H1 (cell line): Measurements from ENCODE around the gene GALNTL6. TPM values are rescaled to one million over a fixed set of nuclear protein-coding genes. Genes with fewer than 3 reads are reported as not detected.

Experiments used
- CTCF ChIA-PET: fragments of 300-600 bp; sonication (Branson Sonifier 250); formaldehyde crosslinking; loops from one replicate; lab custom pipeline; 2021; ENCODE audit not compliant: partially characterized antibody; lab: Charles Lee
- POLR2A ChIA-PET: fragments of 300-600 bp; sonication (Branson Sonifier 250); formaldehyde crosslinking; loops from one replicate; lab custom pipeline; 2021; ENCODE audit warnings: inconsistent platforms; ENCODE audit not compliant: partially characterized antibody; lab: Charles Lee
- DNase-seq, 2 experiments: peaks; one replicate each; pipeline versions ENCODE4 v3.0.0 to v3.0.0-alpha.2; 2010 to 2022; ENCODE audit warnings: low spot score in 2 of 2, low read depth in 1 of 2, mixed read lengths in 1 of 2
- FAIRE-seq: peaks from 2 replicates; lab custom pipeline; 2011; peaks lifted over from hg19 to GRCh38; lab: Jason Lieb, UNC
- H2AFZ ChIP-seq: 2 replicates; pipeline ENCODE4 v1.8.1; 2012; ENCODE audit warnings: low read length, inconsistent platforms
- H2AK5ac ChIP-seq: 2 replicates; pipeline ENCODE4 v1.6.1; 2013; ENCODE audit warnings: low read depth, low read length
- H2BK120ac ChIP-seq: replicated peaks from 2 replicates; pipeline ENCODE3; 2013; ENCODE audit warnings: low read depth, low read length, inconsistent platforms
- H2BK12ac ChIP-seq: 2 replicates; pipeline ENCODE4 v1.6.1; 2013; ENCODE audit warnings: low read depth, low read length
- H2BK15ac ChIP-seq: 2 replicates; pipeline ENCODE4 v1.6.1; 2013; ENCODE audit warnings: low read length
- H2BK20ac ChIP-seq: 2 replicates; pipeline ENCODE4 v1.6.1; 2013; ENCODE audit warnings: low read length
- H2BK5ac ChIP-seq: 2 replicates; pipeline ENCODE4 v1.6.1; 2013; ENCODE audit warnings: low read depth, low read length
- H3K14ac ChIP-seq: 2 replicates; pipeline ENCODE4 v1.6.1; 2013; ENCODE audit warnings: inconsistent platforms; ENCODE audit not compliant: insufficient read length
- H3K18ac ChIP-seq: 2 replicates; pipeline ENCODE4 v1.6.1; 2013; ENCODE audit warnings: low read length; ENCODE audit errors: extremely low read depth
- H3K23ac ChIP-seq: 2 replicates; pipeline ENCODE4 v1.6.1; 2013; ENCODE audit warnings: inconsistent platforms; ENCODE audit not compliant: insufficient read length
- H3K23me2 ChIP-seq: 2 replicates; pipeline ENCODE4 v1.6.1; 2013; ENCODE audit warnings: low read depth, low read length
- H3K27ac ChIP-seq: 2 replicates; pipeline ENCODE4 v1.6.1; 2011; ENCODE audit warnings: low read depth, low read length, inconsistent platforms
- H3K27me3 ChIP-seq, 4 experiments: replicated peaks in 1 of 4; 1 replicate in 1 of 4; 2 replicates in 3 of 4; pipeline versions ENCODE4 v1.6.1 to v1.8.1; 2011 to 2013; ENCODE audit warnings: low read length in 3 of 4, mild to moderate bottlenecking in 3 of 4, inconsistent platforms in 2 of 4, mixed read lengths in 2 of 4, moderate library complexity in 1 of 4; ENCODE audit not compliant: control insufficient read depth in 3 of 4, insufficient read depth in 3 of 4; ENCODE audit errors: extremely low read depth in 1 of 4
- H3K36me3 ChIP-seq, 4 experiments: 2 replicates each; pipeline versions ENCODE4 v1.6.1 to v1.8.1; 2011 to 2013; ENCODE audit warnings: mild to moderate bottlenecking in 4 of 4, low read length in 3 of 4, moderate library complexity in 2 of 4, control low read depth in 1 of 4, inconsistent platforms in 1 of 4; ENCODE audit not compliant: insufficient read depth in 4 of 4, control insufficient read depth in 2 of 4
- H3K4ac ChIP-seq: replicated peaks from 2 replicates; pipeline ENCODE3; 2013; ENCODE audit warnings: low read length, low read depth, mixed read lengths, inconsistent platforms; ENCODE audit not compliant: insufficient read length
- H3K4me1 ChIP-seq, 4 experiments: replicated peaks in 1 of 4; 1 replicate in 1 of 4; 2 replicates in 3 of 4; pipeline versions ENCODE4 v1.6.1 to v1.8.1; 2011 to 2013; ENCODE audit warnings: low read length in 3 of 4, inconsistent platforms in 2 of 4, mixed read lengths in 1 of 4; ENCODE audit not compliant: insufficient read depth in 4 of 4, control insufficient read depth in 3 of 4
- H3K4me2 ChIP-seq, 2 experiments: 2 replicates each; pipeline versions ENCODE4 v1.6.1 to v1.8.1; 2011 to 2013; ENCODE audit warnings: low read depth in 2 of 2, low read length in 2 of 2, control low read depth in 1 of 2, inconsistent platforms in 1 of 2, mild to moderate bottlenecking in 1 of 2; ENCODE audit not compliant: insufficient read depth in 1 of 2
- H3K4me3 ChIP-seq, 4 experiments: fragments of 200-600, 300-600 bp in 1 of 4; sonication (generic), shearing (Covaris generic), sonication (Bioruptor Twin) in 1 of 4; 2 replicates each; pipeline versions ENCODE4 v1.5.1 to v1.8.1; 2011 to 2016; ENCODE audit warnings: low read length in 4 of 4, low read depth in 3 of 4, control low read depth in 2 of 4, inconsistent platforms in 2 of 4, mild to moderate bottlenecking in 2 of 4, mixed read lengths in 1 of 4, moderate library complexity in 1 of 4; ENCODE audit not compliant: insufficient read depth in 2 of 4; ENCODE audit errors: extremely low read depth in 1 of 4
- H3K56ac ChIP-seq: replicated peaks from 2 replicates; pipeline ENCODE3; 2013; ENCODE audit warnings: low read depth, mild to moderate bottlenecking, mixed read lengths, low read length, inconsistent platforms; ENCODE audit not compliant: insufficient read length
- H3K79me1 ChIP-seq: 2 replicates; pipeline ENCODE4 v1.6.1; 2013; ENCODE audit warnings: low read depth, low read length, control low read depth
- H3K79me2 ChIP-seq, 2 experiments: 2 replicates each; pipeline versions ENCODE4 v1.6.1 to v1.8.1; 2012 to 2013; ENCODE audit warnings: low read length in 2 of 2, mild to moderate bottlenecking in 2 of 2, inconsistent platforms in 1 of 2; ENCODE audit not compliant: insufficient read depth in 2 of 2, control insufficient read depth in 1 of 2
- H3K9ac ChIP-seq, 4 experiments: replicated peaks in 1 of 4; 1 replicate in 1 of 4; 2 replicates in 3 of 4; pipeline versions ENCODE4 v1.6.1 to v1.8.1; 2011 to 2013; ENCODE audit warnings: low read depth in 3 of 4, low read length in 3 of 4, control low read depth in 2 of 4, mild to moderate bottlenecking in 2 of 4, moderate library complexity in 2 of 4, inconsistent platforms in 1 of 4; ENCODE audit errors: extremely low read depth in 1 of 4
- H3K9me3 ChIP-seq, 2 experiments: 2 replicates each; pipeline versions ENCODE4 v1.6.1 to v1.8.1; 2012 to 2013; ENCODE audit warnings: mild to moderate bottlenecking in 2 of 2, moderate library complexity in 2 of 2, control low read depth in 1 of 2, inconsistent platforms in 1 of 2, low read depth in 1 of 2, low read length in 1 of 2, mixed read lengths in 1 of 2; ENCODE audit not compliant: insufficient read depth in 2 of 2
- H4K20me1 ChIP-seq, 2 experiments: replicated peaks in 1 of 2; 2 replicates each; pipeline versions ENCODE3 to v1.8.1; 2011 to 2013; ENCODE audit warnings: inconsistent platforms in 2 of 2, low read length in 2 of 2, mild to moderate bottlenecking in 1 of 2; ENCODE audit not compliant: insufficient read depth in 2 of 2, control insufficient read depth in 1 of 2
- H4K5ac ChIP-seq: 2 replicates; pipeline ENCODE4 v1.6.1; 2013; ENCODE audit warnings: low read length, low read depth, mixed read lengths, inconsistent platforms; ENCODE audit not compliant: insufficient read length
- H4K8ac ChIP-seq: 2 replicates; pipeline ENCODE4 v1.8.0; 2013; ENCODE audit warnings: mild to moderate bottlenecking, moderate library complexity, low read length, inconsistent platforms; ENCODE audit not compliant: insufficient read depth; ENCODE audit errors: extremely low read depth
- H4K91ac ChIP-seq: replicated peaks from 2 replicates; pipeline ENCODE3; 2013; ENCODE audit warnings: low read length, mixed read lengths, inconsistent platforms; ENCODE audit not compliant: insufficient read length
- CBX8 ChIP-seq: fragments of 300-800, 300-1000 bp; sonication (generic); IDR thresholded peaks from 2 replicates; pipeline ENCODE4 v1.7.1; 2016; ENCODE audit warnings: low read depth, low read length, borderline replicate concordance
- CREB1 ChIP-seq: IDR thresholded peaks from 2 replicates; pipeline ENCODE4 v1.6.1; 2012; ENCODE audit warnings: inconsistent platforms
- CTBP2 ChIP-seq: IDR thresholded peaks from 2 replicates; pipeline ENCODE4 v1.7.0; 2011; ENCODE audit warnings: borderline replicate concordance, mild to moderate bottlenecking, moderate library complexity, mixed read lengths, low read length; ENCODE audit not compliant: insufficient read depth, insufficient read length
- EGR1 ChIP-seq: IDR thresholded peaks from 2 replicates; pipeline ENCODE4 v1.6.1; 2011; ENCODE audit warnings: low read depth, low read length, borderline replicate concordance
- EZH2 ChIP-seq: fragments of 200-600 bp; sonication (generic); IDR thresholded peaks from 2 replicates; pipeline ENCODE4 v1.7.1; 2012; ENCODE audit warnings: low read depth, mild to moderate bottlenecking, moderate library complexity, low read length, inconsistent platforms; ENCODE audit not compliant: severe bottlenecking
- MAX ChIP-seq: IDR thresholded peaks from 2 replicates; pipeline ENCODE4 v1.6.1; 2012; ENCODE audit warnings: inconsistent platforms
- NANOG ChIP-seq: IDR thresholded peaks from 2 replicates; pipeline ENCODE4 v1.6.1; 2011; ENCODE audit warnings: low read length, low read depth, mild to moderate bottlenecking, inconsistent platforms; ENCODE audit not compliant: insufficient read depth, poor library complexity, severe bottlenecking
- NRF1 ChIP-seq: IDR thresholded peaks from 2 replicates; pipeline ENCODE4 v1.6.1; 2011; ENCODE audit warnings: mild to moderate bottlenecking, low read depth, low read length, improper control_type of control experiment
- POLR2A ChIP-seq, 2 experiments: IDR thresholded peaks; 1 replicate in 1 of 2; 2 replicates in 1 of 2; pipeline ENCODE4 v1.6.1; 2011; ENCODE audit warnings: low read depth in 2 of 2, low read length in 2 of 2, mild to moderate bottlenecking in 2 of 2; ENCODE audit errors: control extremely low read depth in 1 of 2
- POU5F1 ChIP-seq: IDR thresholded peaks from 2 replicates; pipeline ENCODE4 v1.6.1; 2011; ENCODE audit warnings: low read depth, mild to moderate bottlenecking, low read length, moderate library complexity
- RXRA ChIP-seq: IDR thresholded peaks from 2 replicates; pipeline ENCODE4 v1.6.1; 2011; ENCODE audit warnings: low read depth, mild to moderate bottlenecking, low read length, moderate library complexity; ENCODE audit not compliant: insufficient read depth
- SAP30 ChIP-seq: fragments of 300-600 bp; sonication (generic); IDR thresholded peaks from 2 replicates; pipeline ENCODE4 v1.7.1; 2012; ENCODE audit warnings: low read length, moderate library complexity, mild to moderate bottlenecking, inconsistent platforms; ENCODE audit not compliant: insufficient read depth, insufficient replicate concordance
- SIN3A ChIP-seq, 2 experiments: IDR thresholded peaks in 1 of 2; conservative IDR thresholded peaks in 1 of 2; 2 replicates each; pipeline ENCODE4 v1.6.1; 2011 to 2012; ENCODE audit warnings: low read length in 2 of 2, improper control_type of control experiment in 1 of 2, low read depth in 1 of 2, mild to moderate bottlenecking in 1 of 2
- TEAD4 ChIP-seq: IDR thresholded peaks from 2 replicates; pipeline ENCODE4 v1.6.1; 2012; ENCODE audit warnings: low read depth, low read length, inconsistent platforms, mixed read lengths
- YY1 ChIP-seq: IDR thresholded peaks from 2 replicates; pipeline ENCODE4 v1.6.1; 2011; ENCODE audit warnings: low read depth, mild to moderate bottlenecking, low read length
- polyA plus RNA-seq, 7 experiments: library from polyadenylated mRNA; depleted of rRNA in 3 of 7; stranded (reverse) in 5 of 7; unstranded in 2 of 7; fragments of >200 nt in 5 of 7; fragments of 200-250 nt in 2 of 7; gene quantifications; 1 replicate in 5 of 7; 2 replicates in 1 of 7; 4 replicates in 1 of 7; pipeline versions ENCODE4 v1.2.1 to v1.2.3, GENCODE V29; 2011 to 2013; ENCODE audit warnings: missing spikeins in 2 of 7, mixed read lengths in 2 of 7
- total RNA-seq: library from RNA; stranded (reverse); fragmentation: NEBNext Ultra II Directional; extraction: Animal tissue kit (Norgen Biotek cat#: 25700); gene quantifications from 2 replicates; pipeline ENCODE4 v1.2.1, GENCODE V29; 2021

GALNTL6 gene
- total and polyA plus RNA-seq, 2 of the 8 experiments (the other 6 are each of a cell fraction or from before 2014, with no cell fraction given) = 0.03 to 0.32 TPM

- Histone ChIP-seq H2AFZ (no peak overlapping the region), H2BK15ac (no peak overlapping the region), H3K9ac (no peak overlapping the region), H3K4me3 (no peak overlapping the region), H3K4me1 (no peaks in the 10 kb centered on the region), H3K27ac (no peak overlapping the region), H2BK120ac (no peak overlapping the region), H3K4me2 (no peak overlapping the region), H2AK5ac (no peak overlapping the region), H3K23ac (no peak overlapping the region), H4K5ac (no peak overlapping the region), H2BK12ac (no peak overlapping the region), H3K9me3 (no peaks in the 10 kb centered on the region), H2BK5ac (no peak overlapping the region), H3K79me1 (no peaks in the 10 kb centered on the region), H3K18ac (no peak overlapping the region), H3K79me2 (no peaks in the 10 kb centered on the region), H2BK20ac (no peak overlapping the region), H4K20me1 (no peaks in the 10 kb centered on the region), H3K14ac (no peak overlapping the region), H4K8ac (no peak overlapping the region), H3K4ac (no peak overlapping the region), H3K23me2 (no peaks in the 10 kb centered on the region), H3K27me3 (no peaks in the 10 kb centered on the region), H3K56ac (no peak overlapping the region), H3K36me3 (no peaks in the 10 kb centered on the region), H4K91ac (no peak overlapping the region)
- DNase-seq (no peak), FAIRE-seq (no peak)
- TF ChIP-seq SAP30 = no peak
- TF ChIP-seq SIN3A (conservative IDR thresholded peaks at IDR 0.05 in 1 of 2, IDR thresholded peaks at IDR 0.05 in 1 of 2; ENCODE audit: low read depth in 1 of 2, low read length in 2 of 2) = no peak
- TF ChIP-seq NANOG = no peak
- no peak for TF ChIP-seq POLR2A (IDR thresholded peaks at IDR 0.05; ENCODE audit: control extremely low read depth in 1 of 2, low read depth in 2 of 2, low read length in 2 of 2)
- no peak for TF ChIP-seq CREB1
- no peak for TF ChIP-seq POU5F1
- TF ChIP-seq EGR1 = no peak
- no peak for TF ChIP-seq EZH2
- no peak for TF ChIP-seq NRF1
- no peak for TF ChIP-seq MAX
- TF ChIP-seq CBX8 = no peak
- TF ChIP-seq CTBP2 = no peak
- TF ChIP-seq YY1 = no peak
- no peak for TF ChIP-seq TEAD4
- no peak for TF ChIP-seq RXRA
- ChIA-PET CTCF (interaction anchor here (0.9 to 3.9 kb wide), 9 partner anchors 11 to 669 kb away, joined by 3 to 22 read pairs (median 5); no protein-coding TSS in a partner anchor), POLR2A (no interaction called here)
Observed at GRCh38 chr4:172514801-172515200, 701.6 kb downstream of the GALNTL6 start.
